CD8-positive, alpha-beta memory T cell (primary cell): Measurements from ENCODE around the gene LCN15. TPM values are rescaled to one million over a fixed set of nuclear protein-coding genes. Genes with fewer than 3 reads are reported as not detected.
"Not testable (repeated sequence)": the region's sequence is repeated elsewhere in the genome, so short reads cannot be mapped to it uniquely, and the experiment has no call there.

Source experiments
- CTCF ChIA-PET: fragments of 350-600 bp; sonication (Branson Sonifier 250); formaldehyde crosslinking; loops from one replicate; lab custom pipeline; 2021; ENCODE audit warnings: antibody characterized with exemption; lab: Charles Lee
- POLR2A ChIA-PET: fragments of 350-600 bp; sonication (Branson Sonifier 250); formaldehyde crosslinking; loops from one replicate; lab custom pipeline; 2021; ENCODE audit warnings: antibody characterized with exemption; lab: Charles Lee
- DNase-seq, 5 donors: peaks; one replicate each; pipeline versions ENCODE4 v3.0.0 to v3.0.0-alpha.2; 2020 to 2022; ENCODE audit warnings: mixed read lengths in 1 of 5
- H3K27ac ChIP-seq: one replicate; pipeline ENCODE4 v1.7.0; 2013; ENCODE audit warnings: low read depth, mild to moderate bottlenecking, low read length, moderate library complexity
- H3K27me3 ChIP-seq: 2 replicates; pipeline ENCODE4 v1.7.0; 2013; ENCODE audit warnings: low read length, mild to moderate bottlenecking; ENCODE audit not compliant: insufficient read depth, poor library complexity, severe bottlenecking
- H3K36me3 ChIP-seq: 2 replicates; pipeline ENCODE4 v1.7.0; 2013; ENCODE audit warnings: mild to moderate bottlenecking, low read length, moderate library complexity; ENCODE audit not compliant: insufficient read depth
- H3K4me1 ChIP-seq: 2 replicates; pipeline ENCODE4 v1.7.0; 2013; ENCODE audit warnings: mild to moderate bottlenecking, low read length, moderate library complexity; ENCODE audit not compliant: insufficient read depth
- H3K4me3 ChIP-seq: 2 replicates; pipeline ENCODE4 v1.7.0; 2013; ENCODE audit warnings: mild to moderate bottlenecking, low read length
- H3K9me3 ChIP-seq: 2 replicates; pipeline ENCODE4 v1.7.0; 2013; ENCODE audit warnings: mild to moderate bottlenecking, low read length
- H3K27ac Mint-ChIP-seq, 8 donors: one replicate each; pipeline ENCODE4 v1.8.0; 2020 to 2021; ENCODE audit warnings: mixed read lengths in 8 of 8, mild to moderate bottlenecking in 6 of 8, inconsistent platforms in 3 of 8, moderate library complexity in 3 of 8
- H3K27me3 Mint-ChIP-seq, 2 donors: one replicate each; pipeline ENCODE4 v1.8.0; 2020 to 2021; ENCODE audit warnings: mixed read lengths in 2 of 2, mild to moderate bottlenecking in 1 of 2, moderate library complexity in 1 of 2
- H3K36me3 Mint-ChIP-seq, 3 donors: one replicate each; pipeline ENCODE4 v1.8.0; 2020 to 2021; ENCODE audit warnings: mixed read lengths in 3 of 3, inconsistent platforms in 1 of 3, mild to moderate bottlenecking in 1 of 3
- H3K4me1 Mint-ChIP-seq, 3 donors: one replicate each; pipeline ENCODE4 v1.8.0; 2020 to 2021; ENCODE audit warnings: mixed read lengths in 3 of 3, inconsistent platforms in 1 of 3, mild to moderate bottlenecking in 1 of 3
- H3K4me3 Mint-ChIP-seq, 7 donors: one replicate each; pipeline ENCODE4 v1.8.0; 2020 to 2021; ENCODE audit warnings: mixed read lengths in 7 of 7, mild to moderate bottlenecking in 6 of 7, moderate library complexity in 4 of 7, inconsistent platforms in 2 of 7
- H3K9me3 Mint-ChIP-seq, 5 donors: one replicate each; pipeline ENCODE4 v1.8.0; 2020 to 2022; ENCODE audit warnings: mixed read lengths in 5 of 5, mild to moderate bottlenecking in 3 of 5, moderate library complexity in 2 of 5, inconsistent platforms in 1 of 5
- polyA plus RNA-seq: library from polyadenylated mRNA; unstranded; fragments of 300-500 nt; fragmentation: Illumina TruSeq; gene quantifications from one replicate; pipeline ENCODE4 v1.2.3, GENCODE V29; 2021
- total RNA-seq, 2 experiments: library from RNA; stranded (reverse); gene quantifications; one replicate each; pipeline ENCODE4 v1.2.3, GENCODE V29; 2021

Gene LCN15
- total and polyA plus RNA-seq, 3 experiments from 2014 or later = not detected

- POLR2A ChIA-PET = interaction anchor here (1.1 kb wide), 1 partner anchor 9 kb away, joined by 3 read pairs; no protein-coding TSS in a partner anchor
- H3K4me3 ChIP-seq = no peak overlapping the region
- no peaks in the 10 kb centered on the region for H3K36me3 ChIP-seq
- H3K27ac ChIP-seq = no peak overlapping the region
- CTCF ChIA-PET = interaction anchor here (0.9 to 2.2 kb wide), 13 partner anchors 8 to 293 kb away, joined by 3 to 9 read pairs (median 4); partner anchors contain the start of genes AJM1, CLIC3, MAN1B1 and RABL6
- Mint-ChIP-seq H3K4me3 (peak overlapping the region in 3 of 7 donors; percentile 8 to 49 (median 20)), H3K9me3 (no peaks in the 10 kb centered on the region), H3K27ac (peak overlapping the region in 1 of 8 donors; percentile 65), H3K4me1 (peaks cover 13 to 29% (median 21%) of the 10 kb centered on the region in 3 donors), H3K36me3 (peaks cover 0 to 9% (median 2%) of the 10 kb centered on the region in 3 donors), H3K27me3 (no peaks in the 10 kb centered on the region)
- H3K4me1 ChIP-seq = peaks cover 26% of the 10 kb centered on the region
- DNase-seq = no peak
- no peaks in the 10 kb centered on the region for H3K27me3 ChIP-seq
- no peaks in the 10 kb centered on the region for H3K9me3 ChIP-seq
These were observed 29.0 kb upstream of the LCN15 start for GRCh38 chr9:136793086-136793946.

DNA sequence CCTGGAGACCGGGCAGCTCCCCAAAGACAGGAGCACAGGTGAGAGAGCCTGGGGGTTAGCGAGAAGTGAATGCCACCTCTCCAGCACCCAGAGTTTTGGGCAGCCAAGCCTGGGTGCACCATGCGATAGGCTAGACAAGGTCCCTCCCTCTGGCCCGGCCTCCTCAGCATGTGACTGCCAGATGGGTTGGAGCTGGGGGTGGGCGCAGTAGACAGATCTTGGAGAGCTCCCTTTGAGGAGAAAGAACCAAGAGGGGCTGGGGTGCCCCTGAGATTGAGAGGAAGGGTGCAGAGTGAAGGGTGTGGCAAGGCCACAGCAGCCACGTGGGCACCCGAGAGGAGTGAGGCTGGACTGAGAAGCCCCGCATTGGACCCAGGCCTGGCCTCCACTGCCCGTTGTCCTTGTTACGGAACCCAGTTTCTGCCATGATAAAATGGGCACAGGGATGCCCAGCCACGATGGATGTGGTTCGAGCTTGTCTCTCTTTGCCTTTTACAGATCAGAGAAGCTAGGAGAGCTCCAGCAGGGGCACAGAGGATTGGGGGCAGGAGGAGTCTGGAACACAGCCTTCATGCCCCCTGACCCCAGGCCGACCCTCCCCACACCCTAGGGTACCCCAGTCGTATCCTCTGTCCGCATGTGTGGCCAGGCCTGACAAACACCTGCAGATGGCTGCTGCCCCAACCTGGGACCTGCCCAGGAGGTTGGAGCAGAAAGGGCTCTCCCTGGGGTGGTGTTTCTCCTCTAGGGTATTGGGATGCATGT, 28.2 kb upstream of the LCN15 start:
- no peaks in the 10 kb centered on the region for H3K9me3 ChIP-seq
- Mint-ChIP-seq H3K4me1 (peaks cover 17 to 34% (median 29%) of the 10 kb centered on the region in 3 donors), H3K4me3 (peak overlapping the region; percentile 77 to 93 (median 85)), H3K27me3 (no peaks in the 10 kb centered on the region), H3K9me3 (no peaks in the 10 kb centered on the region), H3K27ac (peak overlapping the region in 6 of 8 donors; percentile 50 to 96 (median 81)), H3K36me3 (peaks cover 0 to 9% (median 2%) of the 10 kb centered on the region in 3 donors)
- no peak for DNase-seq
- ChIA-PET POLR2A (interaction anchor here (1.1 to 2.1 kb wide), 2 partner anchors 13 to 14 kb away, joined by 3 to 5 read pairs; no protein-coding TSS in a partner anchor), CTCF (interaction anchor here (0.6 to 2.2 kb wide), 13 partner anchors 9 to 274 kb away, joined by 3 to 14 read pairs (median 4); partner anchors contain the start of genes AJM1, CLIC3, FUT7 and NPDC1)
- H3K27ac ChIP-seq = peak overlapping the region; percentile 93
- H3K27me3 ChIP-seq = no peaks in the 10 kb centered on the region
- H3K36me3 ChIP-seq = no peaks in the 10 kb centered on the region
- H3K4me1 ChIP-seq = peaks cover 26% of the 10 kb centered on the region
- H3K4me3 ChIP-seq = peak overlapping the region; percentile 79

GRCh38 chr9:136791516-136792276, 27.4 kb upstream of the LCN15 start:
- Mint-ChIP-seq H3K27me3 (peaks cover 3% of the 10 kb centered on the region in 2 donors), H3K36me3 (peaks cover 0 to 9% (median 2%) of the 10 kb centered on the region in 3 donors), H3K4me1 (peaks cover 18 to 36% (median 31%) of the 10 kb centered on the region in 3 donors), H3K27ac (peak overlapping the region; percentile 89 to 96 (median 94)), H3K9me3 (no peaks in the 10 kb centered on the region), H3K4me3 (peak overlapping the region; percentile 77 to 93 (median 85))
- Histone ChIP-seq H3K9me3 (no peaks in the 10 kb centered on the region), H3K4me3 (peak overlapping the region; percentile 79), H3K27ac (peak overlapping the region; percentile 93), H3K4me1 (peaks cover 24% of the 10 kb centered on the region), H3K36me3 (no peaks in the 10 kb centered on the region), H3K27me3 (no peaks in the 10 kb centered on the region)
- POLR2A ChIA-PET = interaction anchor here (1.1 to 2.1 kb wide), 3 partner anchors 9 to 15 kb away, joined by 3 to 8 read pairs (median 5); no protein-coding TSS in a partner anchor
- CTCF ChIA-PET = interaction anchor here (0.6 to 2.2 kb wide), 11 partner anchors 9 to 275 kb away, joined by 3 to 14 read pairs (median 4); partner anchors contain the start of genes AJM1, FUT7, NPDC1 and RABL6
- peak; percentile 56 to 80 (median 71) for DNase-seq

- Histone ChIP-seq H3K4me3 (peak within 1 kb of the TSS; percentile 79), H3K36me3 (no peaks in the 10 kb centered on the region), H3K27ac (peak within 1 kb of the TSS; percentile 93), H3K27me3 (no peaks in the 10 kb centered on the region), H3K4me1 (peaks cover 16% of the 10 kb centered on the region), H3K9me3 (no peaks in the 10 kb centered on the region)
- Mint-ChIP-seq H3K36me3 (peaks cover 0 to 9% (median 2%) of the 10 kb centered on the region in 3 donors), H3K4me1 (peaks cover 18 to 28% (median 24%) of the 10 kb centered on the region in 3 donors), H3K4me3 (peak within 1 kb of the TSS; percentile 77 to 93 (median 85)), H3K9me3 (no peaks in the 10 kb centered on the region), H3K27me3 (peaks cover 3% of the 10 kb centered on the region in 2 donors), H3K27ac (peak within 1 kb of the TSS; percentile 89 to 96 (median 94))
- ChIA-PET POLR2A (interaction anchor here (0.6 to 2.1 kb wide), 5 partner anchors 9 to 296 kb away, joined by 3 to 8 read pairs (median 4); partner anchors contain the start of gene MAN1B1), CTCF (interaction anchor here (0.8 to 5.6 kb wide), 7 partner anchors 28 to 450 kb away, joined by 3 to 51 read pairs (median 3); partner anchors contain the start of genes NPDC1 and TUBB4B)
- peak; percentile 99 to 100 (median 100) for DNase-seq
These were observed 26.6 kb upstream of the LCN15 start, which contains the start of gene TMEM141 for GRCh38 chr9:136790640-136791515. Gene TMEM141, plus strand, starts transcription at chr9:136791344. Its CDS starts 27 bp downstream, at chr9:136791371.

- CTCF ChIA-PET = interaction anchor here (5.6 kb wide), 1 partner anchor 246 kb away, joined by 51 read pairs; no protein-coding TSS in a partner anchor
- Histone ChIP-seq H3K9me3 (no peaks in the 10 kb centered on the region), H3K4me1 (peaks cover 14% of the 10 kb centered on the region), H3K27ac (peak overlapping the region; percentile 54), H3K4me3 (no peak overlapping the region), H3K27me3 (no peaks in the 10 kb centered on the region), H3K36me3 (no peaks in the 10 kb centered on the region)
- H3K27me3 Mint-ChIP-seq = peaks cover 3 to 8% of the 10 kb centered on the region in 2 donors
- H3K4me3 Mint-ChIP-seq = no peak overlapping the region
- POLR2A ChIA-PET = no interaction called here
- peaks cover 0 to 9% (median 2%) of the 10 kb centered on the region in 3 donors for H3K36me3 Mint-ChIP-seq
- H3K27ac Mint-ChIP-seq = peak overlapping the region in 1 of 8 donors; percentile 19
- H3K4me1 Mint-ChIP-seq = peaks cover 18 to 31% (median 28%) of the 10 kb centered on the region in 3 donors
- no peaks in the 10 kb centered on the region for H3K9me3 Mint-ChIP-seq
- no peak for DNase-seq
These were observed 25.2 kb upstream of the LCN15 start for GRCh38 chr9:136789523-136789937.

DNA sequence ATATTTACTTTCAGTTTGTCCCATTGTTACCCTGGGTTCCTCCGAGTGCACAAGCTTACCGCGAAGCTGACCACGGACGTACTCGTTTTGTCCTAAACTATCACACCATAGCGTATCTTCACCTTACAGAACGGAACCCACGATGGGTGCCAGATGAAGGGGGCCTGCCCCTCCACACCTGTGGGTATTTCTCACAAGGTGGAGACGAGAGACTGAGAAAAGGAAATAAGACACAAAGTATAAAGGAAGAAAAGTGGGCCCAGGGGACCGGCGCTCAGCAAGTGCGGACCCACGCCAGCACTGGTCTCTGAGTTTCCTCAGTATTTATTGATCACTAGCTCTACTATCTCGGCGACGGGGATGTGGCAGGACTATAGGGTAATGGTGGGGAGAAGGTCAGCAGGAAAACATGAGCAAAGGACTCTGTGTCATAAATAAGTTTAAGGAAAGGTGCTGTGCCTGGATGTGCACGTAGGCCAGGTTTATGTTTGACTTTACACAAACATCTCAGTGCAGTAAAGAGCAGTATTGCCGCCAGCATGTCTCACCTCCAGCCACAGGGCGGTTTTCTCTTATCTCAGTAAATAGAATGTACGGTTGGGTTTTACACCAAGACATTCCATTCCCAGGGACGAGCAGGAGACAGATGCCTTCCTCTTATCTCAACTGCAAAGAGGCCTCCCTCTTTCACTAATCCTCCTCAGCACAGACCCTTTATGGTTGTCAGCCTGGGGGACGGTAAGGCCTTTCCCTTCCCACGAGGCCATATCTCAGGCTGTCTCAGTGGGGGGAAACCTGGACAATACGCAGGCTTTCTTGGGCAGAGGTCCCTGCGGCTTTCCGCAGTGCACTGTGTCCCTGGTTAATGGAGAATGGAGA, 24.6 kb upstream of the LCN15 start:
- Histone ChIP-seq H3K4me1 (peaks cover 14% of the 10 kb centered on the region), H3K27ac (peak overlapping the region; percentile 54)
- H3K27me3 Mint-ChIP-seq, DNase-seq, H3K27me3 ChIP-seq, H3K9me3 ChIP-seq, H3K36me3 ChIP-seq, H3K9me3 Mint-ChIP-seq, H3K4me3 ChIP-seq, POLR2A ChIA-PET, H3K36me3 Mint-ChIP-seq: not testable (repeated sequence)
- CTCF ChIA-PET = interaction anchor here (1.0 to 5.6 kb wide), 8 partner anchors 10 to 307 kb away, joined by 3 to 51 read pairs (median 6); partner anchors contain the start of gene SAPCD2
- peak overlapping the region in 1 of 7 donors; percentile 6 for H3K4me3 Mint-ChIP-seq
- peak overlapping the region in 2 of 8 donors; percentile 5 to 88 for H3K27ac Mint-ChIP-seq
- peaks cover 18 to 31% (median 28%) of the 10 kb centered on the region in 3 donors for H3K4me1 Mint-ChIP-seq
